Astrocyte (in vitro differentiated cells and primary cell): Measurements from ENCODE around the gene KDM7A.

Experiments
- EZH2 ChIP-seq: IDR thresholded peaks from 2 replicates; pipeline ENCODE4 v1.6.1; 2012; ENCODE audit warnings: mild to moderate bottlenecking, low read length, inconsistent platforms; ENCODE audit not compliant: insufficient read depth
- TF ChIP-seq, protein P1 (sequence below): IDR thresholded peaks from 2 replicates; pipeline ENCODE4 v1.5.1; 2011; ENCODE audit warnings: low read depth, mild to moderate bottlenecking, inconsistent platforms, low read length, moderate library complexity; ENCODE audit not compliant: insufficient read depth

DNA sequence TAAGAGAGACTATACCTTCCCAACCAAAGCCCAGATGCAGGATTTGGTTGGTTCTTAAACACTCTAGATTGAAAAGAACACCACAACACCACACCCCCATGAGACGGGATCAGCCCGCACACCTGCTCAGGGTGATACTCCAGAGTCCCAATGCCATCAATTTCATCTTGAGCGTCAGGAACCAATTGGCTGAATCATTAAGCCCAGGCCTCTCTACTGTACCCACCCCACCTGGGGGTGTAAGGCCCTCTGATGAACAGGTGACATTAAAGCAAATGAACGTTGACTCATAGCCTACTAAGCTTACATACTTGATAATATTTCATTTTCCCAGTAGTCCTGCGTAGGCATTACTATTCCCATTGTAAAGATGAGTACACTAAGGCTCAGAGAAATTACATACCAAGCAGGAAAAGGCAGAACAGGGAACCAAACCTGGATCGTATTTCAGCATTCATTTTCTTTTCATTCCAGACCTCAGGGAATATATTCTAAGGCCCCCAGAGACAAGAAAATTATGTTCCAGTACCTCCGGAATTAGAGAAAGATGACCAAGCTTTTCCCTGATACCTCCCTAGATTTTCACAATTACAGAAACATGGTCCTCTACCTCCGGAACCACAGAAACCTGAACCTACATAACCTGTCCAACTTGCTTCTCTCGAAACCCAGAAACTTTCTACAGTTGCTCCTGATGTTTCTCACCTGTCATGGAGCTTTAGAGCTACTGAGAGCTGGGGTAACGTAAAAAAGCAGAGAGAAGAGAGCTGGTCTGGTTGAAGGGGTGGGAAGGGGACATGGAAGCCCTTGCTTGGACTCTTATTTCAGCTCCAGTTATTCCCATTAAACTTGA is 43.1 kb upstream of the KDM7A start:
- TF ChIP-seq, protein P1, sequence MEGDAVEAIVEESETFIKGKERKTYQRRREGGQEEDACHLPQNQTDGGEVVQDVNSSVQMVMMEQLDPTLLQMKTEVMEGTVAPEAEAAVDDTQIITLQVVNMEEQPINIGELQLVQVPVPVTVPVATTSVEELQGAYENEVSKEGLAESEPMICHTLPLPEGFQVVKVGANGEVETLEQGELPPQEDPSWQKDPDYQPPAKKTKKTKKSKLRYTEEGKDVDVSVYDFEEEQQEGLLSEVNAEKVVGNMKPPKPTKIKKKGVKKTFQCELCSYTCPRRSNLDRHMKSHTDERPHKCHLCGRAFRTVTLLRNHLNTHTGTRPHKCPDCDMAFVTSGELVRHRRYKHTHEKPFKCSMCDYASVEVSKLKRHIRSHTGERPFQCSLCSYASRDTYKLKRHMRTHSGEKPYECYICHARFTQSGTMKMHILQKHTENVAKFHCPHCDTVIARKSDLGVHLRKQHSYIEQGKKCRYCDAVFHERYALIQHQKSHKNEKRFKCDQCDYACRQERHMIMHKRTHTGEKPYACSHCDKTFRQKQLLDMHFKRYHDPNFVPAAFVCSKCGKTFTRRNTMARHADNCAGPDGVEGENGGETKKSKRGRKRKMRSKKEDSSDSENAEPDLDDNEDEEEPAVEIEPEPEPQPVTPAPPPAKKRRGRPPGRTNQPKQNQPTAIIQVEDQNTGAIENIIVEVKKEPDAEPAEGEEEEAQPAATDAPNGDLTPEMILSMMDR = no peak
- no peak for TF ChIP-seq EZH2
